GM12892 (cell line): ENCODE results near the gene ZFX.

ENCODE experiments used
- DNase-seq: peaks from one replicate; pipeline ENCODE4 v3.0.0; 2011; ENCODE audit not compliant: insufficient read length
- FAIRE-seq: peaks from 2 replicates; lab custom pipeline; 2011; peaks lifted over from hg19 to GRCh38; lab: Jason Lieb, UNC
- POLR2A ChIP-seq: IDR thresholded peaks from 2 replicates; pipeline ENCODE4 v1.6.1; 2011; ENCODE audit warnings: low read depth, low read length, control low read depth
- POLR2AphosphoS5 ChIP-seq: IDR thresholded peaks from 2 replicates; pipeline ENCODE4 v1.6.1; 2011; ENCODE audit warnings: low read depth, low read length, control low read depth
- TAF1 ChIP-seq: IDR thresholded peaks from 2 replicates; pipeline ENCODE4 v1.6.1; 2011; ENCODE audit warnings: low read depth, mild to moderate bottlenecking, control low read depth, low read length, borderline replicate concordance

The ZFX gene

GRCh38 chrX:24186483-24186882 lies 37.0 kb downstream of the ZFX start:
- TF ChIP-seq TAF1 (no peak), POLR2AphosphoS5 (no peak), POLR2A (no peak)
- FAIRE-seq, result no peak
- DNase-seq, result no peak

- DNase-seq (no peak), FAIRE-seq (no peak)
- TF ChIP-seq TAF1 (no peak), POLR2AphosphoS5 (no peak), POLR2A (no peak)
Measured at GRCh38 chrX:24186986-24187385, 37.5 kb downstream of the ZFX start.

- FAIRE-seq (peak; percentile 9), DNase-seq (no peak)
- no peak for TF ChIP-seq TAF1
- TF ChIP-seq POLR2A, result no peak
- TF ChIP-seq POLR2AphosphoS5, result no peak
Measured at GRCh38 chrX:24189490-24189889, 40.0 kb downstream of the ZFX start.

- TF ChIP-seq POLR2AphosphoS5 (no peak), TAF1 (no peak), POLR2A (no peak)
- peak; percentile 51 for FAIRE-seq
- DNase-seq, result no peak
Measured at GRCh38 chrX:24190500-24191156, 41.1 kb downstream of the ZFX start.

- DNase-seq (no peak), FAIRE-seq (no peak)
- TF ChIP-seq POLR2A (no peak), TAF1 (no peak), POLR2AphosphoS5 (no peak)
Measured at GRCh38 chrX:24196509-24196908, 47.0 kb downstream of the ZFX start.

- DNase-seq, result no peak
- FAIRE-seq, result no peak
Measured at GRCh38 chrX:24198101-24198500, 48.6 kb downstream of the ZFX start.

GRCh38 chrX:24200133-24200532 lies 50.6 kb downstream of the ZFX start:
- TF ChIP-seq TAF1 (no peak), POLR2AphosphoS5 (no peak), POLR2A (no peak)
- no peak for DNase-seq
- FAIRE-seq, result peak; percentile 72

More at GRCh38 chrX:24198101-24198500, 48.6 kb downstream of the ZFX start:
- TF ChIP-seq TAF1 (no peak), POLR2A (no peak), POLR2AphosphoS5 (no peak)

GRCh38 chrX:24201216-24201615 lies 51.7 kb downstream of the ZFX start:
- FAIRE-seq, result no peak
- no peak for DNase-seq
- TF ChIP-seq POLR2A (no peak), TAF1 (no peak)

GRCh38 chrX:24202465-24203031 lies 53.0 kb downstream of the ZFX start:
- TF ChIP-seq TAF1, result no peak
- no peak for TF ChIP-seq POLR2AphosphoS5
- no peak for TF ChIP-seq POLR2A
- FAIRE-seq (no peak), DNase-seq (no peak)

GRCh38 chrX:24203072-24203808 lies 53.7 kb downstream of the ZFX start:
- DNase-seq (no peak), FAIRE-seq (no peak)
- TF ChIP-seq POLR2AphosphoS5 (no peak), TAF1 (no peak), POLR2A (no peak)

- DNase-seq (no peak), FAIRE-seq (peak; percentile 33)
- TF ChIP-seq POLR2AphosphoS5, result no peak
Measured at GRCh38 chrX:24204331-24204730, 54.8 kb downstream of the ZFX start.

- DNase-seq (no peak), FAIRE-seq (peak; percentile 14)
- TF ChIP-seq TAF1 (no peak), POLR2AphosphoS5 (no peak), POLR2A (no peak)
Measured at GRCh38 chrX:24204958-24205357, 55.4 kb downstream of the ZFX start.
